Body of pancreas (tissue), 4 donors: ENCODE data around the gene TBC1D14. TPM values are rescaled to one million over a fixed set of nuclear protein-coding genes. Genes with fewer than 3 reads are reported as not detected.
"Not testable (repeated sequence)": the region's sequence is repeated elsewhere in the genome, so short reads cannot be mapped to it uniquely, and the experiment has no call there.

Source experiments
- ATAC-seq: fragments of 150-250 bp; one replicate; pipeline ENCODE4 v1.9.1; 2016
- DNase-seq, 4 donors: peaks; one replicate each; pipeline ENCODE4 v3.0.0-alpha.2; 2019
- H3K27ac ChIP-seq, 4 donors: fragments of 200-600 bp; sonication (generic); 1 replicate in 3 of 4; 2 replicates in 1 of 4; pipeline versions ENCODE4 v1.5.1 to v1.6.1; 2016 to 2019; ENCODE audit warnings: mild to moderate bottlenecking in 1 of 4, mixed read lengths in 1 of 4, moderate library complexity in 1 of 4
- H3K27me3 ChIP-seq, 2 donors: fragments of 200-600 bp; sonication (generic); one replicate each; pipeline ENCODE4 v1.6.0; 2016; ENCODE audit warnings: mild to moderate bottlenecking in 1 of 2
- H3K36me3 ChIP-seq, 2 donors: fragments of 200-600 bp; sonication (generic); replicated peaks in 1 of 2; 2 replicates each; pipeline ENCODE4 v1.5.1; 2016; ENCODE audit warnings: low read depth in 2 of 2; ENCODE audit not compliant: insufficient read depth in 1 of 2
- H3K4me1 ChIP-seq: fragments of 200-600 bp; sonication (generic); one replicate; pipeline ENCODE4 v1.6.0; 2016
- H3K4me3 ChIP-seq, 2 donors: fragments of 200-600 bp; sonication (generic); 1 replicate in 1 of 2; 2 replicates in 1 of 2; pipeline ENCODE4 v1.5.1; 2016 to 2019
- H3K9me3 ChIP-seq, 3 donors: fragments of 200-600 bp; sonication (generic); 1 replicate in 2 of 3; 2 replicates in 1 of 3; pipeline ENCODE4 v1.5.1; 2016
- POLR2A ChIP-seq, 3 donors: fragments of 450-650 bp; IDR thresholded peaks; one replicate each; pipeline ENCODE4 v1.6.1; 2016; ENCODE audit warnings: antibody characterized with exemption in 3 of 3, mild to moderate bottlenecking in 2 of 3
- WGBS, 2 donors: methylation state at CpG; one replicate each; pipeline ENCODE4 v1.1.5; 2017; 5-methylcytosine and 5-hydroxymethylcytosine counted together
- intact Hi-C: fragments of 100-400 bp; cut with DNase I; formaldehyde crosslinking; loops from one replicate; pipeline ENCODE4 v1.15.1; 2023
- total RNA-seq, 2 donors: library from RNA; depleted of rRNA; stranded (reverse); fragments of >200 nt; gene quantifications; one replicate each; pipeline ENCODE4 v1.1.0, GENCODE V29; 2016
- TF ChIP-seq, protein P1 (sequence below), 7 experiments: fragments of 450-650 bp in 4 of 7; fragments of 200-600 bp in 3 of 7; sonication (generic) in 3 of 7; IDR thresholded peaks; one replicate each; pipeline ENCODE4 v1.5.1; 2016 to 2019; ENCODE audit warnings: antibody characterized with exemption in 7 of 7

TBC1D14 gene
- total RNA-seq, 2 donors from 2014 or later = 10.5 to 20.0 TPM

DNA sequence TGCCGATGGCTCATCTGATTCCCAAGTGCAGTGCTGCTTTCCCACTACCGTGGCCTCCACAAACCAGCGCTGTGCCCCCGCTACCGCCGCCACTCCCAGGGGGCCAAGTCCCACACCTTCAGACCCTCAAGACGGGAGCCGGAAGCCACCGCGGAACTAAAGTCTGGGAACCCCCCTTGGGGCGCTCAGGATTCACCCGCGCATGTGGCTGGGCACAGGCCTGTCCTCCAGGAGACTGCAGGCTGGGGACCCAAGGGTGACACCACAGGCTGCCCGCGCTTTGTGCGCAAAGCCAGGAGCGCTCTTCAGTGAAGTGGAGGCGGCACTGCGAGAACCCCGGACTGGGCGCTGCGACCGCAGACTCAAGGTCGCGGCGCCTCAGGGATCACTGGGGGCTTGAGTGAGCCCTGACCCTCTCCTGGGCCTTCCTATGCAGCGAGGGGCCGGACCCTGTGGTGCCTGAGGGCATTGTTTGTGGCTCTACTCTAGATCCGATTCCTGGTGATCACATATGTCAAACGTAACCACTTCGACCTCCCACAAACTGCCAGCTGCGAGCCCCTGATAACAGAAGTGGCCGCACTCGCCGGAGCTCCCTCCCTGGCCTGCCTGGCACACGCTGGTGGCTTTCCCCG lies 20.4 kb upstream of the TBC1D14 start:
- no peaks in the 10 kb centered on the region for H3K9me3 ChIP-seq
- 90% methylated on average over 17 to 31 of the region's 37 CpGs for WGBS, 2 donors
- no peaks in the 10 kb centered on the region for H3K27me3 ChIP-seq
- DNase-seq (no peak), ATAC-seq (no peak)
- TF ChIP-seq POLR2A (IDR thresholded peaks at IDR 0.05) = no peak
- TF ChIP-seq, protein P1, sequence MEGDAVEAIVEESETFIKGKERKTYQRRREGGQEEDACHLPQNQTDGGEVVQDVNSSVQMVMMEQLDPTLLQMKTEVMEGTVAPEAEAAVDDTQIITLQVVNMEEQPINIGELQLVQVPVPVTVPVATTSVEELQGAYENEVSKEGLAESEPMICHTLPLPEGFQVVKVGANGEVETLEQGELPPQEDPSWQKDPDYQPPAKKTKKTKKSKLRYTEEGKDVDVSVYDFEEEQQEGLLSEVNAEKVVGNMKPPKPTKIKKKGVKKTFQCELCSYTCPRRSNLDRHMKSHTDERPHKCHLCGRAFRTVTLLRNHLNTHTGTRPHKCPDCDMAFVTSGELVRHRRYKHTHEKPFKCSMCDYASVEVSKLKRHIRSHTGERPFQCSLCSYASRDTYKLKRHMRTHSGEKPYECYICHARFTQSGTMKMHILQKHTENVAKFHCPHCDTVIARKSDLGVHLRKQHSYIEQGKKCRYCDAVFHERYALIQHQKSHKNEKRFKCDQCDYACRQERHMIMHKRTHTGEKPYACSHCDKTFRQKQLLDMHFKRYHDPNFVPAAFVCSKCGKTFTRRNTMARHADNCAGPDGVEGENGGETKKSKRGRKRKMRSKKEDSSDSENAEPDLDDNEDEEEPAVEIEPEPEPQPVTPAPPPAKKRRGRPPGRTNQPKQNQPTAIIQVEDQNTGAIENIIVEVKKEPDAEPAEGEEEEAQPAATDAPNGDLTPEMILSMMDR (IDR thresholded peaks at IDR 0.05) = no peak
- H3K36me3 ChIP-seq = no peaks in the 10 kb centered on the region
- peaks cover 35% of the 10 kb centered on the region for H3K4me1 ChIP-seq
- intact Hi-C loops = no loop called here
- H3K27ac ChIP-seq = no peak overlapping the region
- H3K4me3 ChIP-seq = no peak overlapping the region

DNA sequence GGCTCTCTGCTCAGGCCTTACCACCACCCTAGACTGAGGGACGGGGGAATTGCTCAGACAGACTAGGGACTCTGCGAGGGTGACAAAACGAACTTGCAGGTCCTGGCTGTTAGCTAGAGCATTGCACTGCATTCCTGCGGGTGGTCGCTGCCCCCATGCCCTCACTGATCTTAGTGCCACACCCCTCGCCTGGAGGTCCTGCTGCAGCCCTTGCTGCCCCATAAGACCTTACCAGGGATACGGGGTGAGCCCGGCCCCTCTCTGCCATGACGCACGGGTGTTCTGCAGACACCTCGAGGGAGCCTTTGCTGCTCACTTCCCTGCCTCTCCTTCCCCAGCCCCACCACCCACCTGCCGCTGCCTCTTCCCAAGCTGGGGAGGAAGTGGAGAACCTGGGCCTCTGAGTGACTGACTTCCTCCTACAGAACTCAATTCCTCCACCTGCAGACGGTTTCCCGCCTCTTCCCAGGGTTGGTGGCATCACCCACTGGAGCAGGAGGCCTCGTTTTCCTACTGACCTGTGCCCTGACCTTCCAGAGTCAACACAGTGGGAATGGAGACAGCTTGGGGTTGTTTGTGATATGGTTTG lies 19.8 kb upstream of the TBC1D14 start:
- no peak for DNase-seq

DNA sequence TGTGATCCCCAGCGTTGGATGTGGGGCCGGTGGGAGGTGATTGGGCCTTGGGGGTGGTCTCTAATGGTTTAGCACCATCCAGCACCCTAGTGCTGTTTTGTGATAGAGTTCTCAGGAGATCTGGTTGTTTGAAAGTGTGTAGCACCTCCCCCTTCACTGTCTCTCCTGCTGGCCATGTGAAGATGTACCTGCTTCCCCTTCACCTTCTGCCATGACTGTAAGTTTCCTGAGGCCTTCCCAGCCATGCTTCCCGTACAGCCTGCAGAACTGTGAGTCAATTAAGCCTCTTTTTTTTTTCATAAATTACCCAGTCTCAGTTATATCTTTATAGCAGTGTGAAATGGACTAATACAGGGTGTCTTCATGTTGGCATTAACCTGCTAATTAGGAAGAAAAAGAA lies 19.3 kb upstream of the TBC1D14 start:
- H3K4me1 ChIP-seq = peaks cover 31% of the 10 kb centered on the region
- H3K27ac ChIP-seq = no peak overlapping the region
- no peaks in the 10 kb centered on the region for H3K9me3 ChIP-seq
- intact Hi-C loops = no loop called here
- 91 to 94% methylated on average over 3 of the region's 3 CpGs for WGBS, 2 donors
- no peak for ATAC-seq
- H3K36me3 ChIP-seq = no peaks in the 10 kb centered on the region
- TF ChIP-seq, protein P1 (IDR thresholded peaks at IDR 0.05) = no peak
- no peak for TF ChIP-seq POLR2A (IDR thresholded peaks at IDR 0.05)
- DNase-seq = no peak
- no peaks in the 10 kb centered on the region for H3K27me3 ChIP-seq
- no peak overlapping the region for H3K4me3 ChIP-seq

More for the DNA sequence above, 19.8 kb upstream of the TBC1D14 start:
- TF ChIP-seq POLR2A (IDR thresholded peaks at IDR 0.05) = no peak
- TF ChIP-seq, protein P1 (IDR thresholded peaks at IDR 0.05) = no peak
- ATAC-seq = no peak
- WGBS, 2 donors = 88 to 98% methylated on average over 7 to 12 of the region's 15 CpGs
- no peaks in the 10 kb centered on the region for H3K9me3 ChIP-seq
- no peak overlapping the region for H3K27ac ChIP-seq
- intact Hi-C loops = no loop called here
- H3K4me3 ChIP-seq = no peak overlapping the region
- H3K36me3 ChIP-seq = no peaks in the 10 kb centered on the region
- peaks cover 35% of the 10 kb centered on the region for H3K4me1 ChIP-seq
- no peaks in the 10 kb centered on the region for H3K27me3 ChIP-seq

DNA sequence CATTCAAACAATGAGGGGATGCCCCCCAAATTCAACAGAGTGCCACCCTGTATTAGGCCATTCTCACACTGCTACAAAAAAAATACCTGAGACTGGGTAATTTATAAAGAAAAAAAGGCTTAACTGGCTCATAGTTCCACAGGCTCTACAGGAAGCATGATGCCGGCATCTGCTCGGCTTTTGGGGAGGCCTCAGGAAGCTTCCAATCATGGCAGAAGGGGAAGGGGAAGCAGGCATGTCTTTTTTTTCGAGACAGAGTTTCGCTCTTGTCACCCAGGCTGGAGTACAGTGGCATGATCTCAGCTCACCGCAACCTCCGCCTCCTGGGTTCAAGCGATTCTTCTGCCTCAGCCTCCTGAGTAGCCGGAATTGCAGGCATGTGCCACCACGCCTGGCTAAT lies 18.7 kb upstream of the TBC1D14 start:
- H3K27ac ChIP-seq, intact Hi-C loops: not testable (repeated sequence)
- 91 to 93% methylated on average over 9 of the region's 9 CpGs for WGBS, 2 donors

DNA sequence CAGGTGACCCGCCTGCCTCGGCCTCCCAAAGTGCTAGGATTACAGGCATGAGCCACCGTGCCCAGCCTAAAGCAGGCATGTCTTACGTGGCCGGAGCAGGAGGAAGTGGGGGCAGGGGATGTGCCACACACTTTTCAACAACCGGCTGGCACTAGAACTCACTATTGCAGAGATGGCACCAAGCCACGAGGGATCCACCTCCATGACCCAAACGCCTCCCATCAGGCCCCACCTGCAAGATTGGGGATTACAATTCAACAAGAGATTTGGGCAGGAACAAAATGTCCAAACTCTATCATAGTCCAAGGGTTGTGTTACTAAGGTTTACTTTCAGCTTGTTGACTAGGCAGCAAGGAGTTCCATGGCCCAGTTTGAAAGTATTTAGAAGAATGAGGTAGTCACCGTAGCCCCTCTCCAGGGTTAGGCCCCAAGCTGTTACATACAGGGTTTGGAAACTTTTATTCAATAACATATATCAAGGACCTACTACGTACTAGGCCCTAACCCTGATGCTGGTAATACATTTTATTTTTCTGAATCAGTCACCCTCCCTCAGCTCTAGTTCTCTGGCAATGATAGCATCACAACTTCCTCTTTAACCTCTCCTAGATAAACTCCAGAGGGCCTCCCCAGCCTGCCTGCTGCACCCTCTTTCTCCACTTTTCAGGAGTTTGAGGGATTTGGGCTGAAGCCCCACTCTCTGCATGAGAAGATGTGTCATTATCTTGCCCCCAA lies 18.0 kb upstream of the TBC1D14 start:
- ATAC-seq = no peak
- TF ChIP-seq, protein P1 (IDR thresholded peaks at IDR 0.05) = no peak
- TF ChIP-seq POLR2A (IDR thresholded peaks at IDR 0.05) = no peak
- peak overlapping the region in 1 of 4 donors; percentile 34 for H3K27ac ChIP-seq
- no peak for DNase-seq
- WGBS, 2 donors = 78 to 86% methylated on average over 10 of the region's 10 CpGs
- no peaks in the 10 kb centered on the region for H3K27me3 ChIP-seq
- intact Hi-C loops = no loop called here
- H3K4me3 ChIP-seq = no peak overlapping the region
- H3K36me3 ChIP-seq = no peaks in the 10 kb centered on the region
- no peaks in the 10 kb centered on the region for H3K9me3 ChIP-seq
- peaks cover 18% of the 10 kb centered on the region for H3K4me1 ChIP-seq

More for the DNA sequence above, 18.7 kb upstream of the TBC1D14 start:
- not testable (repeated sequence) for H3K9me3 ChIP-seq, DNase-seq, H3K36me3 ChIP-seq, H3K27me3 ChIP-seq, H3K4me3 ChIP-seq, ATAC-seq
- peaks cover 25% of the 10 kb centered on the region for H3K4me1 ChIP-seq
